Ecto neural progenitor cell (in vitro differentiated cells): Measurements from ENCODE around the gene AFAP1.

ENCODE experiments used
- DNase-seq: peaks from one replicate; pipeline ENCODE4 v3.0.0-alpha.2; 2018; ENCODE audit warnings: low spot score

Gene AFAP1

GRCh38 chr4:7841894-7842293 lies 97.8 kb downstream of the AFAP1 start:
- no peak for DNase-seq

GRCh38 chr4:7841071-7841470 lies 98.6 kb downstream of the AFAP1 start:
- DNase-seq: no peak

- no peak for DNase-seq
Measured at GRCh38 chr4:7839856-7840255, 99.8 kb downstream of the AFAP1 start.

- no peak for DNase-seq
Measured at GRCh38 chr4:7838136-7838782, 101.4 kb downstream of the AFAP1 start.

- no peak for DNase-seq
Measured at GRCh38 chr4:7837597-7838135, 102.0 kb downstream of the AFAP1 start.

- no peak for DNase-seq
Measured at GRCh38 chr4:7831858-7832730, 107.6 kb downstream of the AFAP1 start.

- no peak for DNase-seq
Measured at GRCh38 chr4:7831330-7831729, 108.3 kb downstream of the AFAP1 start.

GRCh38 chr4:7830747-7831146 lies 108.9 kb downstream of the AFAP1 start:
- no peak for DNase-seq

- no peak for DNase-seq
Measured at GRCh38 chr4:7829652-7830580, 109.7 kb downstream of the AFAP1 start.

GRCh38 chr4:7828793-7829301 lies 110.8 kb downstream of the AFAP1 start:
- DNase-seq: no peak

GRCh38 chr4:7828011-7828720 lies 111.5 kb downstream of the AFAP1 start:
- DNase-seq: no peak

- no peak for DNase-seq
Measured at GRCh38 chr4:7827566-7827965, 112.1 kb downstream of the AFAP1 start.

GRCh38 chr4:7826909-7827306 lies 112.8 kb downstream of the AFAP1 start:
- DNase-seq: no peak

GRCh38 chr4:7826176-7826908 lies 113.3 kb downstream of the AFAP1 start:
- no peak for DNase-seq

- no peak for DNase-seq
Measured at GRCh38 chr4:7824218-7824617, 115.4 kb downstream of the AFAP1 start.

GRCh38 chr4:7823416-7823824 lies 116.2 kb downstream of the AFAP1 start:
- no peak for DNase-seq

GRCh38 chr4:7822877-7823276 lies 116.8 kb downstream of the AFAP1 start:
- DNase-seq: no peak

- no peak for DNase-seq
Measured at GRCh38 chr4:7822137-7822505, 117.5 kb downstream of the AFAP1 start.

GRCh38 chr4:7821245-7822136 lies 118.2 kb downstream of the AFAP1 start:
- no peak for DNase-seq
